Endothelial cell of umbilical vein (primary cell): ENCODE measurements around the gene ZRSR2.

ENCODE experiments used
- POLR2A ChIP-seq: IDR thresholded peaks from 2 replicates; pipeline ENCODE4 v1.6.1; 2012; ENCODE audit warnings: low read depth, mild to moderate bottlenecking, control low read depth, low read length
- TF ChIP-seq, protein P1 (sequence below), 2 donors: IDR thresholded peaks; 1 replicate in 1 of 2; 2 replicates in 1 of 2; pipeline ENCODE4 v1.5.1; 2011; ENCODE audit warnings: low read length in 2 of 2, mild to moderate bottlenecking in 2 of 2, moderate library complexity in 2 of 2, control low read depth in 1 of 2, inconsistent platforms in 1 of 2, low read depth in 1 of 2; ENCODE audit not compliant: insufficient read depth in 1 of 2; ENCODE audit errors: extremely low read depth in 1 of 2

DNA sequence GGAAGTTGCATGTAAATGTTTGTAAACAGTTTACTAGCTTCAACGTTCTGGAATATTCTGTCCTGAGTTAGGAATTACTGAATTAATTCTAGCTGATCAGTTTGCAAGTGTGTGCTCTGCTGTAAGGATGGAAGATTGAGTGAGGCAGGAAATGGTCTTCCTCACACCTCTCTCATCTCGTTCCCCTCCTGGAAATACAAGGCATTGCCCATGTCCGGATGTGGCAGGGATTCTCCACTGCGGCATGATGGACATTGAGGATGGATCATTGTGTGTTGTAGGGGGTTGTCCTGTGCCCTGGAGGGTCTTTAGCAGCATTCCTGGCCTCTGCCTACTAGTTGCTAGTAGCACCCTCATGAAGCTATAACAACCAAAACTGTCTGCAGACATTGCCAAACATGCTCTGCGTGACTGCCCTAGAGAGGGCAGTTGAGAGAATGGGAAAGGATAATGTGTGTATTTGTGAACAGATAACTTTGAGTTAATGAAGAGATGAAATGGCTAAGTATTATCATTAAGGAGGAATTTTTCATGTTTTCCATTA is 39.6 kb upstream of the ZRSR2 start:
- TF ChIP-seq, protein P1, sequence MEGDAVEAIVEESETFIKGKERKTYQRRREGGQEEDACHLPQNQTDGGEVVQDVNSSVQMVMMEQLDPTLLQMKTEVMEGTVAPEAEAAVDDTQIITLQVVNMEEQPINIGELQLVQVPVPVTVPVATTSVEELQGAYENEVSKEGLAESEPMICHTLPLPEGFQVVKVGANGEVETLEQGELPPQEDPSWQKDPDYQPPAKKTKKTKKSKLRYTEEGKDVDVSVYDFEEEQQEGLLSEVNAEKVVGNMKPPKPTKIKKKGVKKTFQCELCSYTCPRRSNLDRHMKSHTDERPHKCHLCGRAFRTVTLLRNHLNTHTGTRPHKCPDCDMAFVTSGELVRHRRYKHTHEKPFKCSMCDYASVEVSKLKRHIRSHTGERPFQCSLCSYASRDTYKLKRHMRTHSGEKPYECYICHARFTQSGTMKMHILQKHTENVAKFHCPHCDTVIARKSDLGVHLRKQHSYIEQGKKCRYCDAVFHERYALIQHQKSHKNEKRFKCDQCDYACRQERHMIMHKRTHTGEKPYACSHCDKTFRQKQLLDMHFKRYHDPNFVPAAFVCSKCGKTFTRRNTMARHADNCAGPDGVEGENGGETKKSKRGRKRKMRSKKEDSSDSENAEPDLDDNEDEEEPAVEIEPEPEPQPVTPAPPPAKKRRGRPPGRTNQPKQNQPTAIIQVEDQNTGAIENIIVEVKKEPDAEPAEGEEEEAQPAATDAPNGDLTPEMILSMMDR (IDR thresholded peaks at IDR 0.05; ENCODE audit: extremely low read depth in 1 of 2, insufficient read depth in 1 of 2, low read depth in 1 of 2, low read length in 2 of 2), result no peak
- TF ChIP-seq POLR2A, result no peak
